Ovary (tissue), 9 donors: ENCODE results near the gene C15orf39. TPM values are rescaled to one million over a fixed set of nuclear protein-coding genes. Genes with fewer than 3 reads are reported as not detected.
A peak's percentile ranks its signal among the peaks of the same experiment; 100 is the strongest.

ENCODE experiments used
- DNase-seq, 5 donors: peaks; one replicate each; pipeline ENCODE4 v3.0.0-alpha.2; 2019 to 2020
- H3K27ac ChIP-seq, 2 donors: fragments of 200-600 bp; one replicate each; pipeline versions ENCODE4 v1.5.1 to v1.8.0; 2019 to 2022
- H3K27me3 ChIP-seq: fragments of 200-600 bp; one replicate; pipeline ENCODE4 v1.8.0; 2022
- H3K36me3 ChIP-seq: fragments of 200-600 bp; sonication (generic); one replicate; pipeline ENCODE4 v1.5.1; 2019
- H3K4me1 ChIP-seq: one replicate; pipeline ENCODE4 v1.8.1; 2013; ENCODE audit warnings: mild to moderate bottlenecking, moderate library complexity; ENCODE audit not compliant: insufficient read depth
- H3K4me3 ChIP-seq: fragments of 200-600 bp; sonication (generic); one replicate; pipeline ENCODE4 v1.5.1; 2017
- H3K9me3 ChIP-seq, 2 donors: fragments of 200-600 bp in 1 of 2; sonication (generic) in 1 of 2; one replicate each; pipeline versions ENCODE4 v1.5.1 to v1.8.1; 2013 to 2019; ENCODE audit warnings: mild to moderate bottlenecking in 1 of 2, moderate library complexity in 1 of 2
- CTCF ChIP-seq, 3 donors: fragments of 450-650 bp in 2 of 3; fragments of 200-600 bp in 1 of 3; IDR thresholded peaks; one replicate each; pipeline versions ENCODE4 v1.5.1 to v1.8.0; 2016 to 2022; ENCODE audit warnings: antibody characterized with exemption in 3 of 3, mild to moderate bottlenecking in 1 of 3
- EP300 ChIP-seq: sonication (generic); formaldehyde crosslinking; IDR thresholded peaks from one replicate; pipeline ENCODE4 v1.6.1; 2017; ENCODE audit warnings: antibody characterized with exemption
- POLR2A ChIP-seq: fragments of 450-650 bp; IDR thresholded peaks from one replicate; pipeline ENCODE4 v1.6.1; 2017; ENCODE audit warnings: antibody characterized with exemption, mild to moderate bottlenecking, moderate library complexity
- WGBS, 3 donors: extraction: QIAGEN DNeasy Blood & Tissue Kit in 1 of 3; methylation state at CpG; one replicate each; pipeline versions ENCODE4 v1.1.5 to v1.1.7; 2013 to 2017; 5-methylcytosine and 5-hydroxymethylcytosine counted together
- intact Hi-C, 4 donors: fragments of 100-400 bp; cut with DNase I; formaldehyde crosslinking; loops; one replicate each; pipeline versions ENCODE4 v1.11.0 to v1.15.1; 2022 to 2023
- polyA plus RNA-seq, 2 donors: library from polyadenylated mRNA; stranded (reverse); fragments of 200-250 nt in 1 of 2; fragments of 350-450 nt in 1 of 2; fragmentation: Illumina TruSeq in 1 of 2; extraction: RNeasy Lipid Tissue Mini Kit (QIAGEN cat#74804) in 1 of 2; gene quantifications; one replicate each; pipeline ENCODE4 v1.2.3, GENCODE V29; 2013 to 2014
- total RNA-seq, 7 donors: library from RNA; depleted of rRNA in 2 of 7; stranded (reverse); fragments of >200 nt in 2 of 7; fragmentation: NEBNext Ultra II Directional in 3 of 7; extraction: Animal tissue kit (Norgen Biotek cat#: 25700) in 3 of 7; gene quantifications; one replicate each; pipeline versions ENCODE4 v1.1.0 to v1.2.4, GENCODE V29; 2016 to 2023
- donor health status: DM: no; HTN: no; CAD: no; lungs with moderate emphysema.
- donor health status: DM: no; HTN: no; CAD: no.
- donor health status: Bipolar disorder and iron deficiency.
- donor health status: DM: yes; HTN: yes; CAD: no.
- donor health status: DM: no; HTN: no; CAD: no.
- donor health status: DM: yes; HTN: yes; CAD: no.

C15orf39 gene
- total and polyA plus RNA-seq, 9 donors: 4.8 to 66.1 (median 39.2) TPM

- TF ChIP-seq EP300 (no peak), CTCF (IDR thresholded peaks at IDR 0.05) (no peak), POLR2A (no peak)
- intact Hi-C loops: no loop called here
- Histone ChIP-seq H3K4me1 (peaks cover 1% of the 10 kb centered on the region), H3K27me3 (no peaks in the 10 kb centered on the region), H3K9me3 (no peaks in the 10 kb centered on the region), H3K27ac (no peak overlapping the region), H3K4me3 (no peak overlapping the region), H3K36me3 (no peaks in the 10 kb centered on the region)
- peak in 1 of 5 donors; percentile 23 for DNase-seq
- 85 to 94% (median 86%) methylated on average over 5 of the region's 5 CpGs for WGBS, 3 donors
Measured at GRCh38 chr15:75171408-75171807, 30.3 kb upstream of the C15orf39 start.

GRCh38 chr15:75172284-75172820 lies 29.3 kb upstream of the C15orf39 start:
- no peak overlapping the region for H3K27ac ChIP-seq
- no peaks in the 10 kb centered on the region for H3K9me3 ChIP-seq
- peaks cover 1% of the 10 kb centered on the region for H3K4me1 ChIP-seq
- DNase-seq: peak in 1 of 5 donors; percentile 19
- H3K4me3 ChIP-seq: no peak overlapping the region
- 93 to 97% (median 94%) methylated on average over 6 of the region's 6 CpGs for WGBS, 3 donors
- H3K36me3 ChIP-seq: no peaks in the 10 kb centered on the region
- intact Hi-C loops: no loop called here
- no peak for TF ChIP-seq POLR2A
- TF ChIP-seq EP300: no peak
- TF ChIP-seq CTCF (IDR thresholded peaks at IDR 0.05): no peak
- no peaks in the 10 kb centered on the region for H3K27me3 ChIP-seq

- intact Hi-C loops: no loop called here
- TF ChIP-seq EP300: no peak
- no peak for TF ChIP-seq CTCF (IDR thresholded peaks at IDR 0.05)
- no peak for TF ChIP-seq POLR2A
- Histone ChIP-seq H3K27ac (no peak overlapping the region), H3K36me3 (no peaks in the 10 kb centered on the region), H3K9me3 (no peaks in the 10 kb centered on the region), H3K27me3 (no peaks in the 10 kb centered on the region), H3K4me3 (no peak overlapping the region), H3K4me1 (peaks cover 13% of the 10 kb centered on the region)
- peak in 1 of 5 donors; percentile 25 for DNase-seq
- WGBS, 3 donors: 97 to 98% (median 97%) methylated on average over 5 of the region's 5 CpGs
Measured at GRCh38 chr15:75174102-75174501, 27.6 kb upstream of the C15orf39 start.

- DNase-seq: peak in 1 of 5 donors; percentile 28
- TF ChIP-seq CTCF (IDR thresholded peaks at IDR 0.05) (no peak), POLR2A (no peak), EP300 (no peak)
- Histone ChIP-seq H3K27me3 (no peaks in the 10 kb centered on the region), H3K36me3 (no peaks in the 10 kb centered on the region), H3K4me3 (no peak overlapping the region), H3K9me3 (no peaks in the 10 kb centered on the region), H3K4me1 (peaks cover 15% of the 10 kb centered on the region), H3K27ac (no peak overlapping the region)
- 94 to 98% (median 97%) methylated on average over 10 of the region's 10 CpGs for WGBS, 3 donors
- intact Hi-C loops: no loop called here
Measured at GRCh38 chr15:75174729-75175128, 27.0 kb upstream of the C15orf39 start.
